IPS-18a (cell line): ENCODE measurements around the gene MBOAT2.

Experiments used
- H3K27ac ChIP-seq: one replicate; pipeline ENCODE4 v1.5.1; 2013; ENCODE audit warnings: low read length
- H3K27me3 ChIP-seq: one replicate; pipeline ENCODE4 v1.6.1; 2013; ENCODE audit warnings: mild to moderate bottlenecking, low read length; ENCODE audit not compliant: control insufficient read depth, insufficient read depth
- H3K36me3 ChIP-seq: one replicate; pipeline ENCODE4 v1.6.1; 2013; ENCODE audit warnings: low read depth, low read length; ENCODE audit not compliant: control insufficient read depth
- H3K4me1 ChIP-seq: one replicate; pipeline ENCODE4 v1.6.1; 2013; ENCODE audit warnings: low read depth, low read length; ENCODE audit not compliant: control insufficient read depth
- H3K4me3 ChIP-seq: one replicate; pipeline ENCODE4 v1.5.1; 2013; ENCODE audit warnings: low read length
- H3K9ac ChIP-seq: one replicate; pipeline ENCODE4 v1.6.1; 2013; ENCODE audit warnings: mild to moderate bottlenecking, low read length, moderate library complexity
- H3K9me3 ChIP-seq: one replicate; pipeline ENCODE4 v1.6.1; 2013; ENCODE audit warnings: low read depth, low read length; ENCODE audit not compliant: control insufficient read depth

MBOAT2 gene

GRCh38 chr2:8999797-9000196, 3.7 kb downstream of the MBOAT2 start:
- no peaks in the 10 kb centered on the region for H3K36me3 ChIP-seq
- no peaks in the 10 kb centered on the region for H3K9me3 ChIP-seq
- H3K27me3 ChIP-seq = peaks cover 13% of the 10 kb centered on the region
- peaks cover 25% of the 10 kb centered on the region for H3K4me1 ChIP-seq
- no peak overlapping the region for H3K4me3 ChIP-seq
- no peak overlapping the region for H3K9ac ChIP-seq
- no peak overlapping the region for H3K27ac ChIP-seq

- H3K9ac ChIP-seq = no peak overlapping the region
- no peaks in the 10 kb centered on the region for H3K36me3 ChIP-seq
- peaks cover 21% of the 10 kb centered on the region for H3K4me1 ChIP-seq
- H3K4me3 ChIP-seq = no peak overlapping the region
- H3K27me3 ChIP-seq = peaks cover 13% of the 10 kb centered on the region
- H3K9me3 ChIP-seq = no peaks in the 10 kb centered on the region
- H3K27ac ChIP-seq = no peak overlapping the region
Measured at GRCh38 chr2:8999102-8999446, 4.4 kb downstream of the MBOAT2 start.

GRCh38 chr2:8998418-8999101, 4.9 kb downstream of the MBOAT2 start:
- Histone ChIP-seq H3K27ac (no peak overlapping the region), H3K36me3 (no peaks in the 10 kb centered on the region), H3K4me1 (peaks cover 21% of the 10 kb centered on the region)

GRCh38 chr2:8997631-8998030, 5.9 kb downstream of the MBOAT2 start:
- Histone ChIP-seq H3K27ac (no peak overlapping the region), H3K9me3 (no peaks in the 10 kb centered on the region), H3K4me1 (peaks cover 21% of the 10 kb centered on the region), H3K4me3 (no peak overlapping the region), H3K9ac (no peak overlapping the region), H3K27me3 (peaks cover 13% of the 10 kb centered on the region), H3K36me3 (no peaks in the 10 kb centered on the region)

More at GRCh38 chr2:8998418-8999101, 4.9 kb downstream of the MBOAT2 start:
- Histone ChIP-seq H3K9me3 (no peaks in the 10 kb centered on the region), H3K9ac (no peak overlapping the region), H3K27me3 (peaks cover 13% of the 10 kb centered on the region), H3K4me3 (no peak overlapping the region)

GRCh38 chr2:8997108-8997507, 6.4 kb downstream of the MBOAT2 start:
- no peaks in the 10 kb centered on the region for H3K9me3 ChIP-seq
- H3K4me3 ChIP-seq = no peak overlapping the region
- peaks cover 9% of the 10 kb centered on the region for H3K27me3 ChIP-seq
- peaks cover 16% of the 10 kb centered on the region for H3K4me1 ChIP-seq
- no peak overlapping the region for H3K9ac ChIP-seq
- no peak overlapping the region for H3K27ac ChIP-seq
- no peaks in the 10 kb centered on the region for H3K36me3 ChIP-seq

GRCh38 chr2:8996006-8996405, 7.5 kb downstream of the MBOAT2 start:
- no peak overlapping the region for H3K4me3 ChIP-seq
- no peak overlapping the region for H3K27ac ChIP-seq
- H3K36me3 ChIP-seq = no peaks in the 10 kb centered on the region
- H3K27me3 ChIP-seq = no peaks in the 10 kb centered on the region
- H3K9me3 ChIP-seq = no peaks in the 10 kb centered on the region
- peaks cover 12% of the 10 kb centered on the region for H3K4me1 ChIP-seq
- H3K9ac ChIP-seq = no peak overlapping the region

- no peak overlapping the region for H3K27ac ChIP-seq
- H3K9me3 ChIP-seq = no peaks in the 10 kb centered on the region
- H3K27me3 ChIP-seq = no peaks in the 10 kb centered on the region
- H3K4me3 ChIP-seq = no peak overlapping the region
- H3K36me3 ChIP-seq = no peaks in the 10 kb centered on the region
- H3K4me1 ChIP-seq = peaks cover 11% of the 10 kb centered on the region
- no peak overlapping the region for H3K9ac ChIP-seq
Measured at GRCh38 chr2:8994386-8994785, 9.1 kb downstream of the MBOAT2 start.

- no peaks in the 10 kb centered on the region for H3K9me3 ChIP-seq
- no peak overlapping the region for H3K9ac ChIP-seq
- H3K27ac ChIP-seq = no peak overlapping the region
- no peak overlapping the region for H3K4me3 ChIP-seq
- H3K4me1 ChIP-seq = peaks cover 6% of the 10 kb centered on the region
- H3K27me3 ChIP-seq = no peaks in the 10 kb centered on the region
- no peaks in the 10 kb centered on the region for H3K36me3 ChIP-seq
Measured at GRCh38 chr2:8993902-8994278, 9.6 kb downstream of the MBOAT2 start.

- Histone ChIP-seq H3K36me3 (no peaks in the 10 kb centered on the region), H3K27me3 (no peaks in the 10 kb centered on the region), H3K4me3 (no peak overlapping the region), H3K27ac (no peak overlapping the region), H3K9ac (no peak overlapping the region), H3K4me1 (peaks cover 6% of the 10 kb centered on the region), H3K9me3 (no peaks in the 10 kb centered on the region)
Measured at GRCh38 chr2:8993196-8993901, 10.1 kb downstream of the MBOAT2 start.

- no peak overlapping the region for H3K27ac ChIP-seq
- H3K4me1 ChIP-seq = peaks cover 6% of the 10 kb centered on the region
- H3K9me3 ChIP-seq = no peaks in the 10 kb centered on the region
Measured at GRCh38 chr2:8992643-8993042, 10.8 kb downstream of the MBOAT2 start.

GRCh38 chr2:8989536-8990079, 13.9 kb downstream of the MBOAT2 start:
- no peak overlapping the region for H3K27ac ChIP-seq
- no peaks in the 10 kb centered on the region for H3K27me3 ChIP-seq
- H3K4me3 ChIP-seq = no peak overlapping the region
- H3K9me3 ChIP-seq = no peaks in the 10 kb centered on the region
- H3K9ac ChIP-seq = no peak overlapping the region
- H3K4me1 ChIP-seq = peaks cover 5% of the 10 kb centered on the region
- no peaks in the 10 kb centered on the region for H3K36me3 ChIP-seq

More at GRCh38 chr2:8992643-8993042, 10.8 kb downstream of the MBOAT2 start:
- Histone ChIP-seq H3K9ac (no peak overlapping the region), H3K4me3 (no peak overlapping the region), H3K36me3 (no peaks in the 10 kb centered on the region), H3K27me3 (no peaks in the 10 kb centered on the region)

GRCh38 chr2:8987410-8987809, 16.1 kb downstream of the MBOAT2 start:
- no peaks in the 10 kb centered on the region for H3K36me3 ChIP-seq
- H3K27me3 ChIP-seq = no peaks in the 10 kb centered on the region
- H3K27ac ChIP-seq = no peak overlapping the region
- H3K4me3 ChIP-seq = no peak overlapping the region
- no peak overlapping the region for H3K9ac ChIP-seq
- H3K9me3 ChIP-seq = no peaks in the 10 kb centered on the region
- H3K4me1 ChIP-seq = peaks cover 13% of the 10 kb centered on the region
